Mesenchymal stem cell (in vitro differentiated cells and primary cell): ENCODE data around the gene CSK.
A peak's percentile ranks its signal among the peaks of the same experiment; 100 is the strongest.

Experiments
- DNase-seq: peaks from one replicate; pipeline ENCODE4 v3.0.0-alpha.2; 2013
- H2AFZ ChIP-seq: one replicate; pipeline ENCODE4 v1.6.1; 2013; ENCODE audit warnings: low read depth, mild to moderate bottlenecking, control low read depth, inconsistent platforms, low read length, moderate library complexity
- H2AK5ac ChIP-seq: 2 replicates; pipeline ENCODE4 v1.6.1; 2013; ENCODE audit warnings: low read length, moderate library complexity, mild to moderate bottlenecking, inconsistent platforms; ENCODE audit not compliant: severe bottlenecking
- H2BK120ac ChIP-seq: one replicate; pipeline ENCODE4 v1.6.1; 2013; ENCODE audit warnings: low read depth, mild to moderate bottlenecking, inconsistent platforms, low read length, moderate library complexity
- H2BK12ac ChIP-seq, 2 experiments: one replicate each; pipeline ENCODE4 v1.6.1; 2013; ENCODE audit warnings: inconsistent platforms in 2 of 2, low read length in 2 of 2, mild to moderate bottlenecking in 2 of 2, moderate library complexity in 2 of 2, control low read depth in 1 of 2
- H2BK15ac ChIP-seq: one replicate; pipeline ENCODE4 v1.6.1; 2013; ENCODE audit warnings: mild to moderate bottlenecking, low read depth, inconsistent platforms; ENCODE audit not compliant: poor library complexity, severe bottlenecking
- H2BK5ac ChIP-seq: 2 replicates; pipeline ENCODE4 v1.6.1; 2013; ENCODE audit warnings: low read depth, mild to moderate bottlenecking, low read length, control low read depth, inconsistent platforms; ENCODE audit not compliant: poor library complexity, severe bottlenecking
- H3K14ac ChIP-seq, 2 experiments: one replicate each; pipeline ENCODE4 v1.6.1; 2013; ENCODE audit warnings: inconsistent platforms in 2 of 2, low read length in 2 of 2, control low read depth in 1 of 2, mild to moderate bottlenecking in 1 of 2, moderate library complexity in 1 of 2
- H3K18ac ChIP-seq, 2 experiments: one replicate each; pipeline ENCODE4 v1.6.1; 2013; ENCODE audit warnings: inconsistent platforms in 2 of 2, low read length in 2 of 2, control low read depth in 1 of 2, low read depth in 1 of 2, mild to moderate bottlenecking in 1 of 2
- H3K23ac ChIP-seq, 2 experiments: one replicate each; pipeline ENCODE4 v1.6.1; 2013; ENCODE audit warnings: inconsistent platforms in 2 of 2, low read length in 2 of 2, mild to moderate bottlenecking in 2 of 2, moderate library complexity in 2 of 2, control low read depth in 1 of 2
- H3K27ac ChIP-seq: 2 replicates; pipeline ENCODE4 v1.5.1; 2013; ENCODE audit warnings: mild to moderate bottlenecking, moderate library complexity, low read length, control low read depth, inconsistent platforms; ENCODE audit not compliant: poor library complexity, severe bottlenecking
- H3K27me3 ChIP-seq, 2 experiments: 2 replicates each; pipeline versions ENCODE4 v1.6.1 to v1.7.0; 2013; ENCODE audit warnings: low read length in 2 of 2, mild to moderate bottlenecking in 2 of 2, moderate library complexity in 2 of 2, control low read depth in 1 of 2, inconsistent platforms in 1 of 2; ENCODE audit not compliant: control insufficient read depth in 1 of 2, insufficient read depth in 1 of 2
- H3K36me3 ChIP-seq, 2 experiments: 2 replicates each; pipeline versions ENCODE4 v1.6.1 to v1.7.0; 2013; ENCODE audit warnings: low read length in 2 of 2, control low read depth in 1 of 2, inconsistent platforms in 1 of 2, low read depth in 1 of 2, mild to moderate bottlenecking in 1 of 2; ENCODE audit not compliant: insufficient read depth in 2 of 2, control insufficient read depth in 1 of 2
- H3K4ac ChIP-seq, 2 experiments: one replicate each; pipeline ENCODE4 v1.6.1; 2013; ENCODE audit warnings: inconsistent platforms in 2 of 2, low read length in 2 of 2, mild to moderate bottlenecking in 2 of 2, moderate library complexity in 2 of 2, control low read depth in 1 of 2, low read depth in 1 of 2
- H3K4me1 ChIP-seq: 2 replicates; pipeline ENCODE4 v1.6.1; 2013; ENCODE audit warnings: low read depth, low read length, control low read depth; ENCODE audit not compliant: control insufficient read depth, insufficient read depth
- H3K4me2 ChIP-seq: 2 replicates; pipeline ENCODE4 v1.6.1; 2013; ENCODE audit warnings: low read length, mild to moderate bottlenecking, inconsistent platforms; ENCODE audit not compliant: poor library complexity, severe bottlenecking
- H3K4me3 ChIP-seq, 2 experiments: 2 replicates each; pipeline versions ENCODE4 v1.5.1 to v1.7.0; 2013; ENCODE audit warnings: low read length in 2 of 2, mild to moderate bottlenecking in 2 of 2, control low read depth in 1 of 2, low read depth in 1 of 2; ENCODE audit not compliant: insufficient read depth in 1 of 2
- H3K79me1 ChIP-seq: replicated peaks from 2 replicates; pipeline ENCODE4 v1.6.1; 2013; ENCODE audit warnings: mild to moderate bottlenecking, control low read depth, low read length, inconsistent platforms; ENCODE audit not compliant: poor library complexity, severe bottlenecking
- H3K9ac ChIP-seq: 2 replicates; pipeline ENCODE4 v1.7.0; 2013; ENCODE audit warnings: mild to moderate bottlenecking, low read length, moderate library complexity
- H3K9me3 ChIP-seq: 2 replicates; pipeline ENCODE4 v1.7.0; 2013; ENCODE audit warnings: mild to moderate bottlenecking, low read length; ENCODE audit not compliant: control insufficient read depth
- H4K8ac ChIP-seq: one replicate; pipeline ENCODE4 v1.6.1; 2013; ENCODE audit warnings: inconsistent platforms, mild to moderate bottlenecking, low read length, moderate library complexity
- H4K91ac ChIP-seq: one replicate; pipeline ENCODE4 v1.6.1; 2013; ENCODE audit warnings: mild to moderate bottlenecking, low read length, inconsistent platforms
- WGBS: methylation state at CpG from one replicate; pipeline ENCODE4 v1.1.7; 2013; ENCODE audit warnings: mixed read lengths; 5-methylcytosine and 5-hydroxymethylcytosine counted together

The CSK gene

GRCh38 chr15:74789741-74790079, 7.8 kb downstream of the CSK start:
- no peaks in the 10 kb centered on the region for H3K9me3 ChIP-seq
- peak overlapping the region; percentile 33 for H2BK5ac ChIP-seq
- H2AK5ac ChIP-seq: peak overlapping the region; percentile 65
- H3K14ac ChIP-seq: no peak overlapping the region
- H3K36me3 ChIP-seq: peaks cover 0 to 15% of the 10 kb centered on the region in 2 experiments
- H4K8ac ChIP-seq: no peak overlapping the region
- no peaks in the 10 kb centered on the region for H3K27me3 ChIP-seq
- H3K4ac ChIP-seq: peak overlapping the region in 1 of 2 experiments; percentile 86
- no peak overlapping the region for H2BK15ac ChIP-seq
- no peak overlapping the region for H3K4me3 ChIP-seq
- DNase-seq: no peak
- no peak overlapping the region for H2BK120ac ChIP-seq
- peaks cover 24% of the 10 kb centered on the region for H3K79me1 ChIP-seq
- peak overlapping the region in 1 of 2 experiments; percentile 16 for H3K18ac ChIP-seq
- WGBS: 89% methylated on average over 3 of the region's 3 CpGs
- peak overlapping the region; percentile 81 for H3K27ac ChIP-seq
- no peak overlapping the region for H2AFZ ChIP-seq
- no peak overlapping the region for H3K4me2 ChIP-seq
- peak overlapping the region; percentile 78 for H3K9ac ChIP-seq
- peak overlapping the region in 1 of 2 experiments; percentile 66 for H2BK12ac ChIP-seq
- H3K23ac ChIP-seq: peak overlapping the region in 1 of 2 experiments; percentile 57
- no peak overlapping the region for H4K91ac ChIP-seq
- peaks cover 80% of the 10 kb centered on the region for H3K4me1 ChIP-seq

DNA sequence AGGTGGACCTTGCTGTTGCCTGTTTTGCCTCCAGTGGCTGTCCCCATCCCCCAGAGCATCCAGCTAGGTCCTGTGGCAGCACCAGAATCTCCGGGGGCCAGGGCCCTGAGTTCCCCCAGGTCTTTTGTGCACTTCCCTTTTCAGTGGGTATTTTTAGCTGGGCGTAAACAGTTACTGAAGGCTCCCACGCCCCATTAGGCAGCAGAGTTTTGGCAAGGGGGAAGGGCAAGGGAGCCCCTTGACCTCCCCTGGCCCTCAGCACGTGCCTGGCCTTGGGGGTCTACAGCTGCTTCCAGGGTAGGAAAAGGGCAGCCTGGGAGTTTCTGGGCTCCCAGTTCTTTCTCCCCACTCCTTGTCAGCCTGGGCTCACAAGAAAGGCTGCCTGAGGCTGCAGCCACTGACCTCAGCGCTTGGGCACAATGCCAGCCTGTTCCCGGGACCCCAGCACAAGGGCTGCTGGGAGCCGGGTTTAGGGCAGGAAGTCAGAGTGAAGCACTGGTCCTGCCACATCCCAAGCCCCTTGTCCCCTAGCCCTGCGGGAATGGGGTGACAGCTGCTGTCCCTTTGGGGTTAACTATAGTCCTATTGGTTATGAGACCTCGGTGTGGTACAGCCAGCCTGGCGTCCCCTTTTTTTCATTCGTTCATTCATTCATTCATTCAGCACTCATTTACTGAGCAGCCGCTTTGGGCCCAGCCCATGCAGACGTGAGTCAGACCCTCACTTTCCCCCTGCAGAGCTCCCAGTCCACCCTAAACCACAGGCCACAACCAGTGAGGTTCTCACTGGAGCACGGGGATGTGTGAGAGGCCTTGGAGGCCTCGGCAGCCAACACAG, 8.4 kb downstream of the CSK start:
- no peak overlapping the region for H2AFZ ChIP-seq
- peaks cover 0 to 16% of the 10 kb centered on the region in 2 experiments for H3K36me3 ChIP-seq
- WGBS: 61% methylated on average over 14 of the region's 15 CpGs
- peak overlapping the region; percentile 78 for H3K9ac ChIP-seq
- peak overlapping the region; percentile 16 to 30 for H3K18ac ChIP-seq
- H3K4me2 ChIP-seq: peak overlapping the region; percentile 60
- peak overlapping the region; percentile 65 for H2AK5ac ChIP-seq
- peak overlapping the region; percentile 39 for H2BK5ac ChIP-seq
- H2BK15ac ChIP-seq: no peak overlapping the region
- peak; percentile 88 for DNase-seq
- peak overlapping the region in 1 of 2 experiments; percentile 66 for H2BK12ac ChIP-seq
- no peaks in the 10 kb centered on the region for H3K27me3 ChIP-seq
- peak overlapping the region in 1 of 2 experiments; percentile 86 for H3K4ac ChIP-seq
- H3K4me1 ChIP-seq: peaks cover 81% of the 10 kb centered on the region
- H3K4me3 ChIP-seq: peak overlapping the region in 1 of 2 experiments; percentile 38
- no peak overlapping the region for H2BK120ac ChIP-seq
- no peaks in the 10 kb centered on the region for H3K9me3 ChIP-seq
- peaks cover 21% of the 10 kb centered on the region for H3K79me1 ChIP-seq
- H4K8ac ChIP-seq: no peak overlapping the region
- peak overlapping the region; percentile 81 for H3K27ac ChIP-seq
- peak overlapping the region; percentile 3 for H4K91ac ChIP-seq
- no peak overlapping the region for H3K23ac ChIP-seq
- peak overlapping the region in 1 of 2 experiments; percentile 68 for H3K14ac ChIP-seq

- H3K9ac ChIP-seq: peak overlapping the region; percentile 78
- H2AK5ac ChIP-seq: no peak overlapping the region
- H3K4me3 ChIP-seq: no peak overlapping the region
- no peak overlapping the region for H4K8ac ChIP-seq
- H3K14ac ChIP-seq: no peak overlapping the region
- no peak overlapping the region for H3K18ac ChIP-seq
- H3K4ac ChIP-seq: no peak overlapping the region
- no peak overlapping the region for H3K4me2 ChIP-seq
- no peak overlapping the region for H2BK15ac ChIP-seq
- H2BK120ac ChIP-seq: no peak overlapping the region
- DNase-seq: no peak
- H3K27ac ChIP-seq: peak overlapping the region; percentile 81
- no peaks in the 10 kb centered on the region for H3K9me3 ChIP-seq
- no peaks in the 10 kb centered on the region for H3K27me3 ChIP-seq
- H4K91ac ChIP-seq: no peak overlapping the region
- no peak overlapping the region for H2BK12ac ChIP-seq
- WGBS: no CpG with 5 or more reads among the region's 1 CpG
- peaks cover 0 to 12% of the 10 kb centered on the region in 2 experiments for H3K36me3 ChIP-seq
- no peak overlapping the region for H3K23ac ChIP-seq
- peaks cover 76% of the 10 kb centered on the region for H3K4me1 ChIP-seq
- H3K79me1 ChIP-seq: peaks cover 20% of the 10 kb centered on the region
- no peak overlapping the region for H2AFZ ChIP-seq
- no peak overlapping the region for H2BK5ac ChIP-seq
These were observed 9.1 kb downstream of the CSK start for GRCh38 chr15:74791007-74791406.

- H2BK120ac ChIP-seq: no peak overlapping the region
- H3K79me1 ChIP-seq: peaks cover 24% of the 10 kb centered on the region
- H3K27ac ChIP-seq: no peak overlapping the region
- H4K91ac ChIP-seq: no peak overlapping the region
- no peak overlapping the region for H2BK12ac ChIP-seq
- H2AK5ac ChIP-seq: peak overlapping the region; percentile 71
- no peaks in the 10 kb centered on the region for H3K9me3 ChIP-seq
- peaks cover 71% of the 10 kb centered on the region for H3K4me1 ChIP-seq
- DNase-seq: no peak
- no peak overlapping the region for H3K23ac ChIP-seq
- H3K9ac ChIP-seq: peak overlapping the region; percentile 78
- no peak overlapping the region for H2BK15ac ChIP-seq
- no peak overlapping the region for H2BK5ac ChIP-seq
- H3K36me3 ChIP-seq: peaks cover 0 to 14% of the 10 kb centered on the region in 2 experiments
- no peak overlapping the region for H3K4me2 ChIP-seq
- H3K4me3 ChIP-seq: no peak overlapping the region
- H4K8ac ChIP-seq: no peak overlapping the region
- H3K27me3 ChIP-seq: no peaks in the 10 kb centered on the region
- no peak overlapping the region for H2AFZ ChIP-seq
- WGBS: 96% methylated on average over 7 of the region's 7 CpGs
- no peak overlapping the region for H3K18ac ChIP-seq
- H3K4ac ChIP-seq: no peak overlapping the region
- no peak overlapping the region for H3K14ac ChIP-seq
These were observed 9.8 kb downstream of the CSK start for GRCh38 chr15:74791667-74792066.
